K562 (cell line): ENCODE measurements around the gene CDKN3. TPM values are rescaled to one million over a fixed set of nuclear protein-coding genes. Genes with fewer than 3 reads are reported as not detected.
A peak's percentile ranks its signal among the peaks of the same experiment; 100 is the strongest.

Source experiments
- BHLHE40 ChIP-seq: IDR thresholded peaks from 2 replicates; pipeline ENCODE4 v1.6.1; 2011; ENCODE audit warnings: low read length, improper control_type of control experiment
- ELF2 ChIP-seq: fragments of 250-450 bp; sonication (Bioruptor Pico); IDR thresholded peaks from 2 replicates; pipeline ENCODE4 v1.5.0; 2021; ENCODE audit warnings: mild to moderate bottlenecking
- KDM2B ChIP-seq: fragments of 250-450 bp; sonication (Bioruptor Pico); IDR thresholded peaks from 2 replicates; pipeline ENCODE4 v1.8.0; 2021; ENCODE audit warnings: mild to moderate bottlenecking, moderate library complexity
- LCOR ChIP-seq: sonication (generic); formaldehyde crosslinking; IDR thresholded peaks from 2 replicates; pipeline ENCODE4 v1.8.0; 2022; ENCODE audit warnings: mild to moderate bottlenecking, missing genetic modification reagents
- MTA3 ChIP-seq: fragments of 450-650 bp; formaldehyde crosslinking; IDR thresholded peaks from 2 replicates; pipeline ENCODE4 v1.6.1; 2017; ENCODE audit warnings: mild to moderate bottlenecking, borderline replicate concordance
- NEUROD1 ChIP-seq: fragments of 150-350 bp; IDR thresholded peaks from 2 replicates; pipeline ENCODE4 v1.6.1; 2014; ENCODE audit warnings: borderline replicate concordance, low read length, low read depth; ENCODE audit not compliant: partially characterized antibody
- NFIC ChIP-seq: fragments of 450-650 bp; IDR thresholded peaks from 2 replicates; pipeline ENCODE4 v1.6.1; 2017; ENCODE audit warnings: mild to moderate bottlenecking, inconsistent platforms
- PHF8 ChIP-seq: fragments of 200-600 bp; sonication (generic); IDR thresholded peaks from 2 replicates; pipeline ENCODE4 v1.6.1; 2012; ENCODE audit warnings: mixed run types, mild to moderate bottlenecking, inconsistent platforms, low read length, moderate library complexity, borderline replicate concordance
- TEAD1 ChIP-seq, 2 experiments: fragments of 450-650 bp in 1 of 2; sonication (generic) in 1 of 2; formaldehyde crosslinking; IDR thresholded peaks; 2 replicates each; pipeline versions ENCODE4 v1.4.0 to v1.8.0; 2020 to 2022; ENCODE audit warnings: mild to moderate bottlenecking in 2 of 2, missing genetic modification reagents in 1 of 2
- ZBTB17 ChIP-seq: fragments of 450-650 bp; formaldehyde crosslinking; IDR thresholded peaks from 2 replicates; pipeline ENCODE4 v1.4.0; 2020; ENCODE audit warnings: mild to moderate bottlenecking
- ZNF232 ChIP-seq: sonication (generic); formaldehyde crosslinking; IDR thresholded peaks from 2 replicates; pipeline ENCODE4 v1.8.0; 2022; ENCODE audit warnings: mild to moderate bottlenecking, missing genetic modification reagents
- ZNF431 ChIP-seq: sonication (generic); formaldehyde crosslinking; IDR thresholded peaks from 2 replicates; pipeline ENCODE4 v1.8.0; 2022; ENCODE audit warnings: mild to moderate bottlenecking, missing genetic modification reagents
- polyA plus RNA-seq, 8 experiments: library from polyadenylated mRNA; depleted of rRNA in 4 of 8; stranded (reverse) in 5 of 8; unstranded in 3 of 8; fragments of >200 nt; fragmentation: Nextera tagmentation in 2 of 8; fragmentation: Illumina TruSeq in 1 of 8; extraction: Ambion mirVana in 2 of 8; extraction: Trizol in 1 of 8; gene quantifications; 2 replicates each; pipeline versions ENCODE4 v1.2.1 to v1.2.3, GENCODE V29; 2011 to 2014; ENCODE audit warnings: inconsistent platforms in 1 of 8, missing spikeins in 1 of 8
- total RNA-seq, 7 experiments: library from RNA; depleted of rRNA in 6 of 7; stranded (reverse); fragments of >200 nt in 6 of 7; fragmentation: Illumina TruSeq in 2 of 7; extraction: Trizol in 2 of 7; gene quantifications; 2 replicates each; pipeline versions ENCODE4 v1.2.1 to v1.2.3, GENCODE V29; 2011 to 2021; ENCODE audit warnings: low replicate concordance in 1 of 7
- TF ChIP-seq, protein P1 (sequence below): fragments of 200-600 bp; sonication (generic); IDR thresholded peaks from one replicate; pipeline ENCODE4 v1.6.1; 2012; ENCODE audit warnings: mild to moderate bottlenecking, low read depth, low read length, inconsistent platforms
- TF ChIP-seq, protein P2 (sequence below): sonication (generic); formaldehyde crosslinking; IDR thresholded peaks from 2 replicates; pipeline ENCODE4 v1.8.0; 2022; ENCODE audit warnings: mild to moderate bottlenecking, missing genetic modification reagents

The CDKN3 gene
- total and polyA plus RNA-seq, 9 of the 15 experiments (the other 6 are each of a cell fraction or from before 2014, with no cell fraction given), result 41.3 to 128 (median 70.7) TPM

DNA sequence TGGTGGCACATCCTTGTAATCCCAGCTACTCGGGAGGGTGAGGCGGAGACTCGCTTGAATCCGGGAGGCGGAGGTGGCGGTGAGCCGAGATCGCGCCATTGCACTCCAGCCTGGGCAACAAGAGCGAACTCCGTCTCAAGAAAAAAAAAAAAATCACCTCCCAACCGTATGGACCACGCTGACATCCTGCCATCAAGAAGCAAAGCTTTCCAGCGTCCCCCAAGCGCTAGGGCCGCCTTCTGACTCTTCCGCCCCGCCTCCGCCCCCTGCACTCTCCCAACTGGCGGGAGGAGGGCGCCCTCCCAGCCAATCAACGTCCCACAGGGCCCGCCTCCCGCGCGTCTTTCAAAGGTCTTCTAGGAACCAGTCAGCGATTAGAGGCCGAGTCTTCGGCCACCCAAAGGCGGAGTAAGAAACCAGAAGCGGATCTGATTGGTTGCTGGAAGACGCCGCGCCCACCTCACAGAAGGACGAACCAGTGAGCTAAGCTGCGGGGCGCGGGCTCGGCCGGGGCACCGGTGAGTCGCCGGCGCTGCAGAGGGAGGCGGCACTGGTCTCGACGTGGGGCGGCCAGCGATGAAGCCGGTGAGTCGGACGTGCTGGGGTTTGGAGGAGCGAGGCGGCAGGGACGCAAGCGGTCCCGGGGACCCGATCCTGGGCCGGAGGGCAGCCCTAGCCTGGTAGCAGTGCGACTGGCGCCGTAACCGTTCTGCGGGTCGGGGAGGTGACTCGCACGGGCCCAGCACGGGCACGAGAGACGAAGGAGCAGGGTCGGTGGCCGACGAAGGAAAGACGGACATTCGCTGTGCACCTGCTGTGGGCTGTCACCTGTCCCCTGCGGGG, at the start of gene CDKN3 (continued):
- TF ChIP-seq MTA3 (peak; percentile 45; the same call in 1 of the 2 replicates), LCOR (CRISPR knock-in tag) (peak; percentile 42; the same call in 1 of the 2 replicates), ZNF232 (CRISPR knock-in tag) (no peak), NEUROD1 (peak; percentile 90), NFIC (peak; percentile 41), BHLHE40 (0 out of 2 replicates have a peak, but pooled peaks have one; percentile 23), ZBTB17 (CRISPR knock-in tag) (no peak), KDM2B (CRISPR knock-in tag) (0 out of 2 replicates have a peak, but pooled peaks have one; percentile 44), TEAD1 (CRISPR knock-in tag; IDR thresholded peaks at IDR 0.05) (0 out of 4 replicates have a peak, but pooled peaks of 1 of the 2 experiments have one; percentile 55), ZNF431 (CRISPR knock-in tag) (peak; percentile 69; the same call in 1 of the 2 replicates), PHF8 (peak; percentile 84; the same call in 1 of the 2 replicates), ELF2 (CRISPR knock-in tag) (no peak)
- TF ChIP-seq, protein P1, sequence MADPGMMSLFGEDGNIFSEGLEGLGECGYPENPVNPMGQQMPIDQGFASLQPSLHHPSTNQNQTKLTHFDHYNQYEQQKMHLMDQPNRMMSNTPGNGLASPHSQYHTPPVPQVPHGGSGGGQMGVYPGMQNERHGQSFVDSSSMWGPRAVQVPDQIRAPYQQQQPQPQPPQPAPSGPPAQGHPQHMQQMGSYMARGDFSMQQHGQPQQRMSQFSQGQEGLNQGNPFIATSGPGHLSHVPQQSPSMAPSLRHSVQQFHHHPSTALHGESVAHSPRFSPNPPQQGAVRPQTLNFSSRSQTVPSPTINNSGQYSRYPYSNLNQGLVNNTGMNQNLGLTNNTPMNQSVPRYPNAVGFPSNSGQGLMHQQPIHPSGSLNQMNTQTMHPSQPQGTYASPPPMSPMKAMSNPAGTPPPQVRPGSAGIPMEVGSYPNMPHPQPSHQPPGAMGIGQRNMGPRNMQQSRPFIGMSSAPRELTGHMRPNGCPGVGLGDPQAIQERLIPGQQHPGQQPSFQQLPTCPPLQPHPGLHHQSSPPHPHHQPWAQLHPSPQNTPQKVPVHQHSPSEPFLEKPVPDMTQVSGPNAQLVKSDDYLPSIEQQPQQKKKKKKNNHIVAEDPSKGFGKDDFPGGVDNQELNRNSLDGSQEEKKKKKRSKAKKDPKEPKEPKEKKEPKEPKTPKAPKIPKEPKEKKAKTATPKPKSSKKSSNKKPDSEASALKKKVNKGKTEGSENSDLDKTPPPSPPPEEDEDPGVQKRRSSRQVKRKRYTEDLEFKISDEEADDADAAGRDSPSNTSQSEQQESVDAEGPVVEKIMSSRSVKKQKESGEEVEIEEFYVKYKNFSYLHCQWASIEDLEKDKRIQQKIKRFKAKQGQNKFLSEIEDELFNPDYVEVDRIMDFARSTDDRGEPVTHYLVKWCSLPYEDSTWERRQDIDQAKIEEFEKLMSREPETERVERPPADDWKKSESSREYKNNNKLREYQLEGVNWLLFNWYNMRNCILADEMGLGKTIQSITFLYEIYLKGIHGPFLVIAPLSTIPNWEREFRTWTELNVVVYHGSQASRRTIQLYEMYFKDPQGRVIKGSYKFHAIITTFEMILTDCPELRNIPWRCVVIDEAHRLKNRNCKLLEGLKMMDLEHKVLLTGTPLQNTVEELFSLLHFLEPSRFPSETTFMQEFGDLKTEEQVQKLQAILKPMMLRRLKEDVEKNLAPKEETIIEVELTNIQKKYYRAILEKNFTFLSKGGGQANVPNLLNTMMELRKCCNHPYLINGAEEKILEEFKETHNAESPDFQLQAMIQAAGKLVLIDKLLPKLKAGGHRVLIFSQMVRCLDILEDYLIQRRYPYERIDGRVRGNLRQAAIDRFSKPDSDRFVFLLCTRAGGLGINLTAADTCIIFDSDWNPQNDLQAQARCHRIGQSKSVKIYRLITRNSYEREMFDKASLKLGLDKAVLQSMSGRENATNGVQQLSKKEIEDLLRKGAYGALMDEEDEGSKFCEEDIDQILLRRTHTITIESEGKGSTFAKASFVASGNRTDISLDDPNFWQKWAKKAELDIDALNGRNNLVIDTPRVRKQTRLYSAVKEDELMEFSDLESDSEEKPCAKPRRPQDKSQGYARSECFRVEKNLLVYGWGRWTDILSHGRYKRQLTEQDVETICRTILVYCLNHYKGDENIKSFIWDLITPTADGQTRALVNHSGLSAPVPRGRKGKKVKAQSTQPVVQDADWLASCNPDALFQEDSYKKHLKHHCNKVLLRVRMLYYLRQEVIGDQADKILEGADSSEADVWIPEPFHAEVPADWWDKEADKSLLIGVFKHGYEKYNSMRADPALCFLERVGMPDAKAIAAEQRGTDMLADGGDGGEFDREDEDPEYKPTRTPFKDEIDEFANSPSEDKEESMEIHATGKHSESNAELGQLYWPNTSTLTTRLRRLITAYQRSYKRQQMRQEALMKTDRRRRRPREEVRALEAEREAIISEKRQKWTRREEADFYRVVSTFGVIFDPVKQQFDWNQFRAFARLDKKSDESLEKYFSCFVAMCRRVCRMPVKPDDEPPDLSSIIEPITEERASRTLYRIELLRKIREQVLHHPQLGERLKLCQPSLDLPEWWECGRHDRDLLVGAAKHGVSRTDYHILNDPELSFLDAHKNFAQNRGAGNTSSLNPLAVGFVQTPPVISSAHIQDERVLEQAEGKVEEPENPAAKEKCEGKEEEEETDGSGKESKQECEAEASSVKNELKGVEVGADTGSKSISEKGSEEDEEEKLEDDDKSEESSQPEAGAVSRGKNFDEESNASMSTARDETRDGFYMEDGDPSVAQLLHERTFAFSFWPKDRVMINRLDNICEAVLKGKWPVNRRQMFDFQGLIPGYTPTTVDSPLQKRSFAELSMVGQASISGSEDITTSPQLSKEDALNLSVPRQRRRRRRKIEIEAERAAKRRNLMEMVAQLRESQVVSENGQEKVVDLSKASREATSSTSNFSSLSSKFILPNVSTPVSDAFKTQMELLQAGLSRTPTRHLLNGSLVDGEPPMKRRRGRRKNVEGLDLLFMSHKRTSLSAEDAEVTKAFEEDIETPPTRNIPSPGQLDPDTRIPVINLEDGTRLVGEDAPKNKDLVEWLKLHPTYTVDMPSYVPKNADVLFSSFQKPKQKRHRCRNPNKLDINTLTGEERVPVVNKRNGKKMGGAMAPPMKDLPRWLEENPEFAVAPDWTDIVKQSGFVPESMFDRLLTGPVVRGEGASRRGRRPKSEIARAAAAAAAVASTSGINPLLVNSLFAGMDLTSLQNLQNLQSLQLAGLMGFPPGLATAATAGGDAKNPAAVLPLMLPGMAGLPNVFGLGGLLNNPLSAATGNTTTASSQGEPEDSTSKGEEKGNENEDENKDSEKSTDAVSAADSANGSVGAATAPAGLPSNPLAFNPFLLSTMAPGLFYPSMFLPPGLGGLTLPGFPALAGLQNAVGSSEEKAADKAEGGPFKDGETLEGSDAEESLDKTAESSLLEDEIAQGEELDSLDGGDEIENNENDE, result no peak
- TF ChIP-seq, protein P2, sequence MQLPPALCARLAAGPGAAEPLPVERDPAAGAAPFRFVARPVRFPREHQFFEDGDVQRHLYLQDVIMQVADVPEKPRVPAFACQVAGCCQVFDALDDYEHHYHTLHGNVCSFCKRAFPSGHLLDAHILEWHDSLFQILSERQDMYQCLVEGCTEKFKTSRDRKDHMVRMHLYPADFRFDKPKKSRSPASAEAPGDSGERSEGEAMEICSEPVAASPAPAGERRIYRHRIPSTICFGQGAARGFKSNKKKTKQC, result 0 out of 2 replicates have a peak, but pooled peaks have one; percentile 59
